NCI-H2107 treated with DMSO at 0.1 percent for 48 hours (cell line): ENCODE data around the gene SNHG17.

Source experiments
- DNase-seq: peaks from one replicate; lab custom pipeline; 2025; ENCODE audit not compliant: unreplicated experiment; lab: John Stamatoyannopoulos, UW

SNHG17 gene

GRCh38 chr20:38377039-38377685 lies 58.0 kb downstream of the SNHG17 start:
- no peak for DNase-seq

GRCh38 chr20:38373898-38374297 lies 61.2 kb downstream of the SNHG17 start:
- DNase-seq = no peak

DNA sequence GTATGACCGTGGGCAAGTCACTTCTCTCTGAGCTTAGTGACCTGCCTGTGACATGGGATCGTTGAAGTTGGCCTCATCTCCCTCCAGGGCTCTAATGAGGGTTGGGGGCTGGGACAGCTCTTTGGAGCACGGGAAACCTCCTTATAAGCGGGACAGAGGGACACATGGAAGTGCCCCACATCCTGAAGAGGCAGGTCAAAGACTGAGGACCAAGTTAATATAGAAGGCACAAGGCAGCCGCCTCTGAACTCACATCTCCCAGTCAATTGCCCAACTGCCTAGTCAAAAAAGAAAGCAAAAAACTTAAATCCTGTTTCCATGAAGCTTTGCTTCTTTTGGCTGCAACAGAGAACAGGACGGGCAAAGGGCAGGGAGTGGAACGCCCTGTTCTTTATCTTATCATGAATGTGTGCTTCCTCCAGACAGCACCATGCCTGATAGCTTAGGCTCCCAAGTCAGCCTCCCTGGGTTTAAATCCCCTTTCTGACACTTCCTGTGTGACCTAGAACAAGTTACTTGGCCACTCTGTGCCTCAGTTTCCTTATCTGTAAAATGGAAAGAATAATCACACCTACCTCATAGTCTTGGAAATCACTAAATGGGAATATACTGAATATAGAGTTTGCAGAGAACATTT lies 61.8 kb downstream of the SNHG17 start:
- no peak for DNase-seq

DNA sequence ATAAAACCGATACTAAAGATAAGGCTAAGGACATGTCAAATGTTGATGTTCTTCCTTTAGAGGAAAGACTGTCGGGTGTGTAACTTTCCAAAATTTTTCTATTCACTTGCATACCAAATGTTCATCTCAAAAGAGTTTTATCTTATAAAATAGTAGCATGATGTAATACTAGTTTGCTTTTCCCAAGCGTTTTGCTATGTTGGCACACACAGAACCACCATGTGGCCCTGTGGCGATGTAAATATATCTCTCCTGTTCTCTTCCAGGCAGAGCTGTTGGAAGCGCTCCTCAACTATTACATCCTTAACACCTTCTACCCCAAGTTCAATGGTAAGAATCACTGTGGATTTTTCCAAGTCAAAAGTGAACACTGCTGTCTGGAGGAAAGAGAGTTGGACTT lies 62.3 kb downstream of the SNHG17 start:
- DNase-seq = no peak
